ENCODE measurements around the gene OR51D1.

Gene OR51D1, protein sequence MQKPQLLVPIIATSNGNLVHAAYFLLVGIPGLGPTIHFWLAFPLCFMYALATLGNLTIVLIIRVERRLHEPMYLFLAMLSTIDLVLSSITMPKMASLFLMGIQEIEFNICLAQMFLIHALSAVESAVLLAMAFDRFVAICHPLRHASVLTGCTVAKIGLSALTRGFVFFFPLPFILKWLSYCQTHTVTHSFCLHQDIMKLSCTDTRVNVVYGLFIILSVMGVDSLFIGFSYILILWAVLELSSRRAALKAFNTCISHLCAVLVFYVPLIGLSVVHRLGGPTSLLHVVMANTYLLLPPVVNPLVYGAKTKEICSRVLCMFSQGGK

DNA sequence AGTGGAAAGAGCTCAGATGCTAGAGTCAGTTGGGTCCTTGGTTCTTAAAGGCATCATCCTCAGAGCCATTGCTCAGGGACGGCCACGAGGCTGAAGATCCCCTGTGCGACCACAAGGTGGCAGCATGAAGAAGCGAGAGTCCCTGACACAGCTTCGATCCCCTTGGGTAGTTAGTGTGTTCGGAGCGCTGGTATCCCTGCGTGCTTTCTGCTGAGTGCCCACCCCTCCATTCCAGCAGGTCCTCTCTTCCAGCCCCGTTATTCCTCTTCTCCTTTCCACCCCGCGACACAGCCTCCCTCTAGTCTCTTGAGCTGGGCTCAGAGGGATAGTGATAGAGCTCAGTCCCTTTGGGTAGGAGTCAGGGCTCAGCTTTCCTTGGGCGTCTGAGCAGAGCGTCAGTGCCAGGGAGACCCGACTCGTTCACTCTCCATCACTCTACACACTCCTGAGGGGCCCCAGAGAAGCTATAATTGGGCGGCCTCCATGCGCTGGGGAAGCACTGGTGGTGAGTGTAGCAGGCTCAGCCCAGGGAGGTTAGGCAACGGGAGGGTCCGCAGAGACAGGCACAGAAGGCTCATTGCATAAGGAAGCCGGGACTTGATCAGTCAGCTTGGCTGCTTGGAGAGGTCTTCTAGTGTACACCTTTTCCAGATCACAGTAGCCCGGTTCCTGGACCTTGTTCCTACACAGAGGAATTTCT lies at the start of gene OR51D1:
Gene OR51D1, plus strand, starts transcription at position 516 of the 700 bp plus-strand sequence. CDS start 2,314 bp downstream, outside the sequence.
- peak; percentile 88 for DNase-seq

DNA sequence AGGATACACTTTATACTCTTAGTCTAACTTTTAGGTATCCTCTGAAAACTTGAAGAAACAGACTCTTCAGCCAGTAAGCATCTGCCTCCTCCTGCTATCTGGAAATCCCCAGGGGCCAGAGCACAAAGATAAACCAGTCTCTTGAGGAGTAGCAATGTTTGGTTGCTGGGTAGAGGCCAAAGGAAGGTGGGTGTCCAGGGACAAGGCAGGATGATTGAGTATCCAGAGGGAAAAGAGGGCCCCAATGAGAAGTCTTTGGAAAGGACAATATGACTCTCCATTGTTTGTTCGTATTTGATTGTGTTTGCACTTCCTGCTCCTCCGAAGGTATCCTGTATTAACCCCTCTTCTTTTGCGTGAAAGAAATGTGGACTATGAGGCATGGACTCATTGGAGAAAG lies 48.3 kb upstream of the OR51D1 start:
- no peak for DNase-seq

DNA sequence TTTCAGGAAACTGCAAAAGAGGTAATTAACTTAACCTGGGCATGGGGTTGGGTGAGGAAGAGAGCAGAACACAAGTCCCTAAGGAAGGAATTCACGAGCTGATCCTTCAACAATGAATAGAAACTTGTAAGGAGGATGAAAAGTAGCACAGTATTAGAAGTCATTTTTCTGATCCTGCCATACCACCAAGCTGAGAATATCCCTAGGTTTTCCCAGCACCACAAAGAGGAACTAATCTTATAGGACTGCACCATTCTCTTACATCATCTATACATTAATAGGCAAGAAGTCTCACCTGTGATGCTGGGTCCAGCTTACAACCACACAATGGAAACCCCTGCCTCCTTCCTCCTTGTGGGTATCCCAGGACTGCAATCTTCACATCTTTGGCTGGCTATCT lies 43.5 kb upstream of the OR51D1 start, which contains the start of gene OR52I1:
Gene OR52I1, plus strand, starts transcription at position 301 of the 400 bp plus-strand sequence. Its CDS starts 0 bp downstream, at position 301.
- no peak for DNase-seq

DNA sequence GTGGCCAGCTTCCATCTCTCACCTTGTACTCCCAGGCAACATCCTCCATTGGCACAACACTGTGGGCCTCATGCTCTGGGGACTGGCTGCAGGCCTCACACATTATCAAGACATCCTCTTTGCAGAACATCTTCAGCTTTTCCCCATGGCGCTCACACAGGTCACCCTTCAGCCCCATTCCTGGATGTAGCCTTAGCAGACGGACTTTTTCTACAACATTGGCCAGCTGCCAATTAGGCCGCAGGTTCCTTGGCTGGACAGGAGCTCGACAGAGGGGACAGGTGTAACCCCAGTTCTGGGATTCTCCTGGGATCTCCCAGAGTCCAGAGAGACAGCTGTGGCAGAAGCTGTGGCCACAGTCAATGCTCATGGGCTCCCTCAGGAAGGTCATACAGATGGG lies 32.2 kb upstream of the OR51D1 start:
- no peak for DNase-seq

DNA sequence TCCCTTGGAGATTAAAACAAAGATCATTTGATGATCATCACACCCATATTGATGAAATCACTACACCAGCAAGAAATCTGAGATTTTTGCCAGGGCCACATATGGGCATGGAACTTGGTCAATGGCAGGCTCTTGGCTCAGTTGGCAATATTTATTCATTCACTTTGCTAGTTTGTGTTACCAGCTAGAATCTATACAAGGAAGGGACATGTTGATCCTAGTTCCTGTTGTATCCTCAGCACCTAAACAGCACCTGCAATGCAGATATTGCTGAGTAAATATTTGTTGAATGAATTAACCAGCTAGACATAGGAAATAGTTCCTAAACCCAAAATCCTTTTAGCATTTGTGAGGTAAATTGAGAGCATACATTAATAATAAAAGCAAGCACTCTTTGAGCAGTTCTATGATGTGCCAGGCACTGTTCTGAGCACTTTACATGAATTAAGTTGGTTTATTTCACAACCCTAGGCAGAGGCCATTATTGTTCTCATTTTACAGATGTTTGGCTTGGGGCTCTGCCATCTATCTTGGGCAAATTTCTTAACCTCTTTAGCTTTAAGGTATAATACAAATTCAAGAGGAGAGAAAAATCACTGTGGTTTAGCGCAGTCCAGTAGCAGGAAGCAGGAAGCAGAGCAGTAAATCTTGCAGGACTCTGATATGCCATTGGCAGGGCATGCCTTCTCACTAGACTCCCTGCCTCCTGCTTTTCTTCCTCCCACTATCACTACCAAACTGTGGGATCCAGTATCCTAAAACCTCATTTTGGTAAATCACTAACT lies 30.9 kb upstream of the OR51D1 start:
- DNase-seq, result no peak

DNA sequence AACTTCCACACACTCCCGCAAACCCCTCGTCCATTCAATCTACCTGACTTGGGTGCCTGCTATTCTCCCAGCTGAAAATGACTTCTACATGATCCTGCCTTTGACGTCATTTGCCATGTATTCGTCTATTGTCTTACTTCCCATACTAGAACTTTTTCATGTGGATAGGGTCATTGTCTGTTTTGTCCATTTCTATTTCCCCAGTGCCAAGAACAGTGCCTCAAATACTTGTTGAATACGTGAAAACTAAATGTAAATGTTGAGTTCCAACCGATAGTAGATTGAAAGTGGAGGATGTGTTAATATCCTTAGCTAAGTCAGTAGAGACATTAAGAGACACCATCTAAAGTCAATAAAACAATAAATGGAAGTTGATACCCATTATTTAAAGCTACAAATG lies 30.2 kb upstream of the OR51D1 start:
- DNase-seq, result no peak

DNA sequence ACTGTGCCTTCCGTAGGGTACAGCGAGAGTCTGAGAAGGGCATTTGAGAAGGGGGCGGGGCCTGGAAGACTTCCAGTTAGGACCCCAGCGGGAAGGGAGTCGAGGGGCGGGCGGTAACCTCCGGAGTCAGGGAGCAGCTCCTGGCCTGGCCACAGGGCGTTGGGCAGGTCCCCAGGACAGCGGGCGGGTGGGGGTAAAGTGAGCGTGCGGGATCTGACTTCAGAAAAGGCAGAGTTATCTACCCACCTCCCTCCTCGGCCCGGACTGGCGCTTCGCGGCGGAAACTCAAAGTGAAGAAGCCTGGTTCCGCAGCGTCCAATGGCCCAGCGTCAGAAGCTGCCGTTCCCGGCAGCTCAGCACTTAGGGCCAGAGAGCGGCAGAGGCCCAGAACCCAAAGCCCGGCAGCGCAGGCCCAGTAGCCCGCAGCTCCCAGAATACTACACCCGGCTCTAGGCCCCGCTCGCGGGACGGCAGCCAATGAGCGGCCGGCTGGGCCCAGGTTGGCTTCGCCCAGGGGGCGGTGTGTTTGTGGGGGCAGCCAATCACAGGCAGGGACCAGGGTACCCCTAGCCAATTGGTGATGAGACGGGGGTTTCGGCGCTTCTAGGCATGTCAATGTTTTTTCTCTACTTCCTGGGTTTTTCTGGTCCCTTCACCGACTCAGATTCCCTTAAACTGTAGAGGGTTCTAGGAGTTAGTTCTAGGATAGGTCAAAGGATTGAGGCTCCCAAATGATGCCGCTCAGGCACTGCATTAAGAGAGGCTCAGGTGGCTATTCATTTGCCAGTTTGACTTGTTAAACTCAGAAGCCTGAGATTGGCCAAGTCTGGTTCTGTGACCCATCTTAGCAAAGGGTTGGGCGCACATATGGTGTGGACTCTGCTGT lies 29.3 kb upstream of the OR51D1 start, which contains the start of gene TRIM68:
Gene TRIM68, minus strand, starts transcription at position 451 of the 886 bp plus-strand sequence. CDS start 2,727 bp downstream, outside the sequence.
- peak; percentile 92 for DNase-seq

DNA sequence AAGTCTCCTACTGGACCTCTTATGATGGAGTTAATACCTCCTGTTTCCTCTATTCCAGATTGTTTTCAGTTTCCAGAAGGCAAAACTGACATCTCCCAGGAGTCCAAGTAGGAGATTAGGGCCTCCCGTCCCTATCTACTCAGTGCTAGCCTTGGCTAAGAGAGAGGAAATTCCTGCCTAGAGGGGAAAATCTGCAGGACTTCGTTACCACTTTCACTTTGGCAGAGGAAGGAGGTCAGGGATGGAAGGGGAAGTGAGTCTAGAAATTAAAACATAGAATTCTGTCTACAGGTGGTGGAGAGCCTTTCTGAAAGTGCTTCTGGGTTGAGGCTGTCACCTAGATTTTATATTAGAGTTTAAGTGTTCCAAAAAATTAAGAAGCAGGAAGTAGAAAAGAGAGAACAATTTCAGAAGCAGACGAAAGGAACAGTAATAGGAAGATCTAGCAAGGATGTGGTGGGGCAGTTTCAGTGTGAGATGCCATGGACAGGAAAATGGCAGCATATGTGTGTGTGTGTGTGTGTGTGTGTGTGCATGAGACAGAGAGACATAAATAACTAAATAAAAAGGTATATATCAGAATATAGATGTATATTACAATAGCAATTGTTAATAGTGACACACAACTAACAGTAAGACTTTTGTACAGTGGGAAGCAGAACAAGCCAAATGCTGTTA lies 26.9 kb upstream of the OR51D1 start:
- no peak for DNase-seq

DNA sequence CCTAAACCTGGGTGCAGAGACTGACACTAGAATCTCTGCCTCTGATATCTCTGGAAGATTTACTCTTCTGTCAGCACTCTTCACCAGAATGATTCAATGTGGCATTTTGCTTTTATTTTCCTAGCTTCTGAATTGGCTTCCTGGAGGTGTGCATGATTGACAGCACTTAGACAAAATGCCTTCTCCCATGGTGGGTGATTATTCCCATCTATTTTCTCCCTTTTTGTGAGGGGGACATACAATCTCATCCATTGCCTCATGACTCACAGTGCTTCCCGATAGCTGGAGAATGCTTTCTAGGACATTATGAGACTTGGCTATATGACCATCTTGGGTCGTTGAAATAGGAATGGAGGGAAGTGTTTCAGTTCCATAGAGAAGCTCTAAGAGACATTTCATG lies 25.3 kb upstream of the OR51D1 start:
- no peak for DNase-seq

DNA sequence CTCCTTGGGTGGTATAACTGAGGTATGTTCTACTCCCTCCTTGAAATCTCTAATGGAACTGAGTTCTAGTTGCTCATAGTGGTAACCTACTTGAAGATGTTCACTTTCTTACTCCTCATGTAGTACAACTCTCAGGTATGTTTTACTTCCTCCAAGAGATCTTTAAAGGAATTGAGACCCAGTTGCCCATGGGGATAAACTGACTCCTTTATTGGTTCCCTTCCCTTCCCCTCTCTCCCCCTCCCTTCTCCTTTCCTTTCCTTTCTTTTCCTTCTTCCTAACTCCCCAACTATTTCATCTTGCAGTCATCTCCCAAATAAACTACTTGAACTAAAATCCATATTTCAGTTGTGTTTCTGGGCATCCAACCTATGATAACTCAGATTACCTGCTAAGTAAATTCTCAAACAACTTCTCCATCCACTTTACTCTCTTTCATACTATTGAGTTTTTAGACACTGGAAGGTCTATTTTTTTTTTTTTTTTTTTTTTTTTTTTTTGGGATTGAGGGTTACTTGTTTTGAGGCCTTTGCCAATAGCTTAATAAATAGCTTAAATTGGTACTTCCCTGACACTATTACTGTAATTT lies 21.3 kb upstream of the OR51D1 start:
- DNase-seq, result no peak

DNA sequence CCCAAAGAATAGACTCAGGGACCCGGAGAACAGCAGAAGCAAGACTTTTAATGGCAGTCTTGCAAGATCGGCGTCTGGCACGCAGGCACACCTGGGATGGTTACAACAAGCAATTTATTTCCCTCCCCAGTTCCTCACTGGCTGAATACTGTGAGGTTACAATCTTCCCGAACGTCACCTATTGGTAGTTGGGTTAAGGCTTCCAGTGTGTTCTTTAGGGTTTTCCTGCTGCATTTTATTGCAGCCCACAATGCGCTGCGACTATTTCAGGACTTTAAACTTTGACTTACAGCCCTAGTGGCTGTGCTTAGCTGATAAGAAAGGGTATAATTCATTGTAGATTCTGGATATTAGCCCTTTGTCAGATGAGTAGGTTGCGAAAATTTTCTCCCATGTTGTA lies 17.8 kb upstream of the OR51D1 start:
- DNase-seq, result no peak

DNA sequence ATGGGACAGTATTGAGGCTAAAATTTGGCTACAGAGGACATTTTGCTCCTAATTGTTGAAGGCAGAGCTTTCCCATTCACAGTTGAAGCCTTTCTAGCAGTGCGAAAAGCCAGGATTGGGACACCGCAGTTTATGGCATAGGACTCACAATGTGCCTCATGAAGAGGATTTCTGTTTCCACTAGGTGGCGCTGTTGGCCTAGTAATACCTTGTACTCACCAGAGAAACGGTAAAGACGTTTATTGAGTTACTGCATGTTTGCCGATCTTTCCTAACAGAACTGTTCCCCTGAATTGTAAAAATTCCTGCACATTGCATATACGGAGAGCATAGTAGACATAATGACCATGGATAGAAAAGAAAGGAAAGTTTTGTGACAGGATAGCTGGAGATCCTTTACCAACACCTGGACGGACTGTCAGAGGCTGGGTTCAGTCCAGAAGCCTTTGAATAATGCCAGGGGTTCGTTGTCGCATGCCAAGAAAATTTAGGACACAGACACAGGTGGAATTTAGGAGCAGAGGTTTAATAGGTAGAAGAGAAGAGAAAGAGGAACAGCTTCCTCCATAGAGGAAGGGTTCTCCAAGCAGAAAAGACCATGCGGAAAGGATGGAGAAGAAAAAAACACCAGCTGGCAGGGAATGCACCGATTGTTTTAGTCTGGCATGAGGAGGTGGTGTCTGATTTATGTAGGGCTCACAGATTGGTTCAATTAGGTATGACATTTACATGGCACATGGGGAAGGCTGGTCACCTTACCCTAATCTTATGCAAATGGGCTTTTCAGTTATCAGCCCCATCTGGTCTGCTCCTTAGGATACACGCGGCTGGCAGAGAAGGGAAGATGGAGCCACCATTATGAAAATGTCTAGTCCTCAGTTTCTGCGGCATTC lies 10.8 kb upstream of the OR51D1 start:
- peak; percentile 91 for DNase-seq

DNA sequence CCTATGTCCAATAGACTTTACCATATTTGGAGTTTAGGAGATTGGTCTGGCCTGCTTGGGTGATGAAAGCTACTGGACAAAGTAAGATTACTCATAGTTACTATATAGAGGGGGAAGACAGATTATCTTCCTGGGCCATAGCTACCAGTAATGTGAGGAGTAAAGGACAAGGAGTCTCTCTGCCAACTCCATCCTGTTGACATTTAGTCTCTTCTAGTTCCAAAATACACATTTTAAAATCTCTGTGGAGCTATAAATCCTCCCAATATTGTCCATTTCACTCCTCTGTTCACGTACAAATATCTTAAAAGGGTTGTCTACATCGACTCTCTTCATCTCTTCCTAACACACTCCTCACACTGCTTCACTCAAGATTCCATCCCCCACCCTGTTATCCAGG lies 1.1 kb upstream of the OR51D1 start:
- DNase-seq, result no peak

DNA sequence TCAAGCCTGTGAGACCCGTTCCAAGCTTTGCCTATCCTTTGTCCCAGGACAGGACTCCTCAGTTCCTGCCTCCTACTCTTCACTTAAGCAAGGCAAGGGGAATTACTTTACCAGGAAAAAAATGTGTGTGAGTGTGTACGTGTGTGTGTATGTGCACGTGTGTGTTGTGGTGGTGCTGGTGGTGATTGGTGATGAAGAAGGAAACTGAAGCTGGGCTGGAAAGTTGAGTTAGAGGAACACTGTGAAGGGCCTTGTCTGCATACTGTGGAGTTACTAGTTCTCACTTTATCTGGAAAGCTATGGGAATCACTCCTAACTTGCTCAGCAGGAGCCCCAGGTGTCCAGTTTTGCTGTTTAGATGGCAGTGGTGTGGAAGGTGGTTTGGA lies 378 bp downstream of the OR51D1 start:
- DNase-seq, result no peak

DNA sequence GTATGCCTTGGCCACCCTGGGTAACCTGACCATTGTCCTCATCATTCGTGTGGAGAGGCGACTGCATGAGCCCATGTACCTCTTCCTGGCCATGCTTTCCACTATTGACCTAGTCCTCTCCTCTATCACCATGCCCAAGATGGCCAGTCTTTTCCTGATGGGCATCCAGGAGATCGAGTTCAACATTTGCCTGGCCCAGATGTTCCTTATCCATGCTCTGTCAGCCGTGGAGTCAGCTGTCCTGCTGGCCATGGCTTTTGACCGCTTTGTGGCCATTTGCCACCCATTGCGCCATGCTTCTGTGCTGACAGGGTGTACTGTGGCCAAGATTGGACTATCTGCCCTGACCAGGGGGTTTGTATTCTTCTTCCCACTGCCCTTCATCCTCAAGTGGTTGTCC lies 2.7 kb downstream of the OR51D1 start:
- DNase-seq, result no peak

DNA sequence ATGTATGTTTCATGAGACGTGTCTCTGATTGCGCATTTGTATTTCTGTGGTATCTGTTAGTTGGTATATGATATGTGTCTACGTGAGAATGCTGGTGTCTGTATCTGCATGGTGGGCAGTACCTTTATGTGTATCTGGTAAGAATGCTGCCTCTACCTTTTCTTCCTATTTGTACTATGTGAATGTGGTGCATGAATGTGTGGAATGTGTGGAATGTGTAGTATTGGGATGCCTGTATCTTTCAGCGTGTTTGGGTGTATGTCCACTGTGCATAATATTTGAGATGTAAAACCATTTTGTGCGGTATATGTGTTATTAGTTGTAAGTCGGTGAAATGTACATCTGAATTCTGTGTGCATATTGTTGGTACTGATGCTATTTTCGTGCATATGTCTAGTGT lies 4.2 kb downstream of the OR51D1 start:
- no peak for DNase-seq

DNA sequence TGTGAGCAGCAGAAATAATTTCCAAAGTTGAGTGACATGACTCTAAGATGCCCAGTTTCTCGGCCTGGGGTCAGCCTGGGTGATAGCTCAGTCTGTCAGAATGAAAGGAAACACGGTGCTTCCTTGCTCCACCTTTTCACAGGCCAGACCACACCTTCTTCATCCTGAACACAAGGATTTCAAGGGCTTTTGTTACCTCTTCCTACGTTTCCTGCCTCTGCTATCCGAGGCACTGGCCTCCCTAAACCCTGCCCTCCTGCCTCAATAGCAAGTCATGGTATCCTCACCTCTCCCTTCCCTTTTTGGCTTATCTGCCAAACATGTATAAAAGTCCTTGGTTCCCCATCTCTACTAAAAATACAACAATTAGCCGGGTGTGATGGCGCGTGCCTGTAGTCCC lies 4.8 kb downstream of the OR51D1 start:
- no peak for DNase-seq

DNA sequence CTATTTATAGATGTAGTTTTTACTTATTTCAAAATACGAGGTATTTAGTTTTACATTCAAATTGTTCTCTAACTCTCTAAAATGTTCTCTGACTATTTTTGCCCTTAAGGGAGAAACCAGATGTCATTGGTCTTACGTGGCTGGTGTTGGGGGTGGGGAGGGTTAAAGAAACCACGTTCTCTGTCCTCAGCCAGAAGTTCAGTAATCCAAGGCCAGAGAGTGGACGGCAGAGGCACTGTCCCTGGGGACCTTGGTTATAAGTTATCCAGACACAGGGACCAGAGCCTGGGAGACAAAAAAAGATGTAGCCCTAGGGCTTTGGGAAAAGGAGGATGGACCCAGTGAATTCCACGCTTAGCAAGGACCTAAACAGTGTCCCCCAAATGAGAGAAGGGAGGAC lies 5.8 kb downstream of the OR51D1 start:
- DNase-seq, result no peak

DNA sequence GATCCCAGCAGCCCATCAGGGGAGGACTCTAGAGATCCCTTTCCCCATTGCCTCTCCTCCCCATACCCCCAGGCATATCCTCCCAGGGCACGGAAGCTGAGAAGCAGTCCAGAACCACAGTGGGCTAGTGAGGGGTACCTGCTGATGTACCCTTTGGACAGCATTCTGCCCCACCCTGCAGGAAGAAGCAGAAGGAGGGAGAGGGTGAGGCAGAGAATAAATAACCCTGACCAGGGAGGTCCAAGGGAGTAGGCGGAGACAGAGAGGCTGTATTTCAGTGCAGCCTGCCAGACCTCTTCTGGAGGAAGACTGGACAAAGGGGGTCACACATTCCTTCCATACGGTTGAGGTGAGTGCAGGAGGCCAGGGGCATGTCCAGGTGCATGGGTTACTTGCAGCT lies 6.4 kb downstream of the OR51D1 start, which contains the start of gene OR51E1:
Gene OR51E1, plus strand, starts transcription at position 301 of the 400 bp plus-strand sequence. CDS start 8,545 bp downstream, outside the sequence.
- DNase-seq, result no peak

DNA sequence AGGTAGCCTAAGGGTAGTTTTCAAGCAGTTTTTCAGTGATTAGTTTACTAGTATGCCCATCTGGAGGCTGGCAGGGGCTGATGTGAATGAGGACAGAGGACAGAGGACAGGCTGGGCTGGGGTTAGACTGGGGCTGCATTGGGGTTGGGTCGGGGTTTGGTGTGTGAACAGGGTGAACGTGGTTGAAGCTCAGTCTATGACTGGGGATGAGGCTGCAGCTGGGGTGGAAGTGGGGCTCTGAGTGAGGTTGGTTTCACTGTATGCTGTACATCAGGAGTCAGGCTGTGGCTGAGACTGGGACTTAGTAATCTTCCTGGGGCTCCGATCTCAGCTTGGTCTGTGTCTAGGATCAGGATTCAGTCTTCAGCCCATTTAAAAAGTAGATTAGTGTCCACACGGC lies 7.0 kb downstream of the OR51D1 start:
- no peak for DNase-seq
